ENCODE data around the gene CELF5. TPM values are rescaled to one million over a fixed set of nuclear protein-coding genes. Genes with fewer than 3 reads are reported as not detected.
"Not testable (repeated sequence)": the region's sequence is repeated elsewhere in the genome, so short reads cannot be mapped to it uniquely, and the experiment has no call there.

Gene CELF5
- total and polyA plus RNA-seq, 2 experiments from 2014 or later, result 5.6 to 10.6 TPM

DNA sequence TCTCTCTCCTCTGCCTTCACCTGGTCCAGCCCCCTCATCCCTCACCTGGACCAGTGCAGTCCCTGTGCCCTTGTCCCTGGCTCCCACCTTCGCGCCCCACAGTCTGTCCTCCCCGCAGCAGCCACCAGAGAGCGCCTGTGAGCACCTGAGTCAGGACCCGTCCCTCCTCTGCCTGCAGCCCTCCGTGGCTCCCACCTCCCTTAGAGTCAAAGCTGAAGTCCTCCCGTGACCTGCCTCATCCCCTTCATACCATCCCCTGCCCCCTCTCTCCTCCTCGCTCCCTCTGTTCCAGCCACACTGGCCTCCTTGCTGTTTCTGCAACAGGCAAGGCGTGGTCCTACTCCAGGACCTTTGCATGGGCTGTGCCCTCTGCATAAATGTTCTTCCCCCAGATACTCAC is 10.3 kb downstream of the CELF5 start:
- Histone ChIP-seq H3F3A (replicated peaks; ENCODE audit: low read depth) (no peaks in the 10 kb centered on the region), H3K4me3 (no peak overlapping the region), H3K36me3 (ENCODE audit: insufficient read depth) (no peaks in the 10 kb centered on the region), H3K27ac (ENCODE audit: low read depth) (no peak overlapping the region), H3K4me1 (ENCODE audit: insufficient read depth) (no peaks in the 10 kb centered on the region), H3K27me3 (ENCODE audit: insufficient read depth) (no peaks in the 10 kb centered on the region), H3K9me2 (ENCODE audit: insufficient read depth) (0 out of 2 replicates have a peak, but pooled peaks cover 5% of the 10 kb centered on the region), H3K4me2 (no peak overlapping the region), H4K20me1 (replicated peaks; ENCODE audit: insufficient read depth) (peaks cover 3% of the 10 kb centered on the region; the same call in 1 of the 2 replicates), H2AFZ (no peak overlapping the region), H3K79me2 (replicated peaks; ENCODE audit: insufficient read depth) (no peaks in the 10 kb centered on the region)
- DNase-seq (ENCODE audit: low spot score), result peak; percentile 68
- peak; percentile 87 for ATAC-seq
- peaks cover 16% of the 10 kb centered on the region for H3K27me3 Mint-ChIP-seq (ENCODE audit: insufficient read depth, low read depth, poor library complexity)
- no peak overlapping the region for H3K27ac Mint-ChIP-seq
- peaks cover 3% of the 10 kb centered on the region; the same call in 1 of the 3 replicates for H3K9me3 Mint-ChIP-seq
- TF ChIP-seq, protein P1, sequence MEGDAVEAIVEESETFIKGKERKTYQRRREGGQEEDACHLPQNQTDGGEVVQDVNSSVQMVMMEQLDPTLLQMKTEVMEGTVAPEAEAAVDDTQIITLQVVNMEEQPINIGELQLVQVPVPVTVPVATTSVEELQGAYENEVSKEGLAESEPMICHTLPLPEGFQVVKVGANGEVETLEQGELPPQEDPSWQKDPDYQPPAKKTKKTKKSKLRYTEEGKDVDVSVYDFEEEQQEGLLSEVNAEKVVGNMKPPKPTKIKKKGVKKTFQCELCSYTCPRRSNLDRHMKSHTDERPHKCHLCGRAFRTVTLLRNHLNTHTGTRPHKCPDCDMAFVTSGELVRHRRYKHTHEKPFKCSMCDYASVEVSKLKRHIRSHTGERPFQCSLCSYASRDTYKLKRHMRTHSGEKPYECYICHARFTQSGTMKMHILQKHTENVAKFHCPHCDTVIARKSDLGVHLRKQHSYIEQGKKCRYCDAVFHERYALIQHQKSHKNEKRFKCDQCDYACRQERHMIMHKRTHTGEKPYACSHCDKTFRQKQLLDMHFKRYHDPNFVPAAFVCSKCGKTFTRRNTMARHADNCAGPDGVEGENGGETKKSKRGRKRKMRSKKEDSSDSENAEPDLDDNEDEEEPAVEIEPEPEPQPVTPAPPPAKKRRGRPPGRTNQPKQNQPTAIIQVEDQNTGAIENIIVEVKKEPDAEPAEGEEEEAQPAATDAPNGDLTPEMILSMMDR (conservative IDR thresholded peaks at IDR 0.05; ENCODE audit: low read depth in 2 of 2), result peak; percentile 70 to 79
- TF ChIP-seq ZNF331 (CRISPR knock-in tag; IDR thresholded peaks at IDR 0.05; ENCODE audit: low read depth), result no peak
- H3K36me3 Mint-ChIP-seq (ENCODE audit: low read depth), result peaks cover 4% of the 10 kb centered on the region; the same call in 1 of the 3 replicates
- H3K4me3 Mint-ChIP-seq, result no peak overlapping the region; the same call in 2 of the 3 replicates
- H3K4me1 Mint-ChIP-seq, result peaks cover 2% of the 10 kb centered on the region; the same call in 1 of the 3 replicates

DNA sequence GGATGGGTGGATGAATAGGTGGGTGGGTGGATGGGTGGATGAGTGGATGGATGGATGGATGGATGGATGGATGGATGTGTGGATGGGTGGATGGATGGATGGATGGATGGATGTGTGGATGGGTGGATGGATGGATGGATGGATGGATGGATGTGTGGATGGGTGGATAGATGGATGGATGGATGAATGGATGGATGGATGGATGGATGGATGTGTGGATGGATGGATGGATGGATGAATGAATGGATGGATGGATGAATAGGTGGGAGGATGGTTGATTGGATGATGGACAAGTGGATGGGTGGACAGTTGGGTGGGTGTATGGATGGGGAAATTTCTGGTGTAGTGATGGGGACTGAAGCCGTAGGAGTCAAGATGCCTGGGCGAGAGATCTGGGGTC is 11.1 kb downstream of the CELF5 start:
- H3K4me3 ChIP-seq; ATAC-seq; H4K20me1 ChIP-seq (replicated peaks; ENCODE audit: insufficient read depth); H3K9me3 Mint-ChIP-seq; H3K9me2 ChIP-seq (ENCODE audit: insufficient read depth); H3K36me3 Mint-ChIP-seq (ENCODE audit: low read depth); H2AFZ ChIP-seq; H3F3A ChIP-seq (replicated peaks; ENCODE audit: low read depth); H3K27me3 ChIP-seq (ENCODE audit: insufficient read depth); H3K27ac Mint-ChIP-seq; H3K4me2 ChIP-seq; DNase-seq (ENCODE audit: low spot score); H3K79me2 ChIP-seq (replicated peaks; ENCODE audit: insufficient read depth); H3K4me3 Mint-ChIP-seq; H3K27ac ChIP-seq (ENCODE audit: low read depth); H3K4me1 Mint-ChIP-seq; H3K4me1 ChIP-seq (ENCODE audit: insufficient read depth); H3K36me3 ChIP-seq (ENCODE audit: insufficient read depth): not testable (repeated sequence)
- peaks cover 16% of the 10 kb centered on the region for H3K27me3 Mint-ChIP-seq (ENCODE audit: insufficient read depth, low read depth, poor library complexity)

DNA sequence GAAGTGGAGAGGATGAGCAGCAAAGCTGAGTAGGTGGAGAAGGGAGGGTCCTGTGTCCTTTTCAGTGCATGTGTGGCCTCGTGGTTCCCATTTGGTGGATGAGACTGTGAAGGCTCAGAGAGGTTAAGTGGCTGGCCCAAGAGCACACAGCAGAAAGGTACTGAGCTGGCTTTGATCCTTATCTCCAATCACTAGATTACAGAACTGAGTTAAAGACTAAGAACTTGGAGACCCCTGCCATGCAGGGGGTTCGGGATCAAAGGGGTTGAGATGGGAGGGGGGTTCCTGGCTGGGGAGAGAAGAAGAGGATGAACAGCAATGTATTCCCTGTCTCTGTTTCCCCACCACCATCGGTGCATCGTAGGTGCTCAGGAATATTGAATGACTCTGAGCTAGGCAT is 11.8 kb downstream of the CELF5 start:
- H3K4me1 ChIP-seq (ENCODE audit: insufficient read depth), result no peaks in the 10 kb centered on the region
- no peak overlapping the region for H2AFZ ChIP-seq
- no peak for DNase-seq (ENCODE audit: low spot score)
- Mint-ChIP-seq H3K27me3 (ENCODE audit: insufficient read depth, low read depth, poor library complexity) (peaks cover 18% of the 10 kb centered on the region), H3K36me3 (ENCODE audit: low read depth) (peaks cover 4% of the 10 kb centered on the region; the same call in 1 of the 3 replicates), H3K4me1 (peaks cover 2% of the 10 kb centered on the region; the same call in 1 of the 3 replicates), H3K4me3 (no peak overlapping the region; the same call in 2 of the 3 replicates), H3K27ac (no peak overlapping the region), H3K9me3 (peaks cover 3% of the 10 kb centered on the region; the same call in 1 of the 3 replicates)
- no peaks in the 10 kb centered on the region for H3K36me3 ChIP-seq (ENCODE audit: insufficient read depth)
- H3K27ac ChIP-seq (ENCODE audit: low read depth), result no peak overlapping the region
- H3F3A ChIP-seq (replicated peaks; ENCODE audit: low read depth), result no peaks in the 10 kb centered on the region
- H3K9me2 ChIP-seq (ENCODE audit: insufficient read depth), result no peaks in the 10 kb centered on the region
- no peaks in the 10 kb centered on the region; the same call in 1 of the 2 replicates for H4K20me1 ChIP-seq (replicated peaks; ENCODE audit: insufficient read depth)
- H3K27me3 ChIP-seq (ENCODE audit: insufficient read depth), result no peaks in the 10 kb centered on the region
- no peak overlapping the region for H3K4me3 ChIP-seq
- H3K4me2 ChIP-seq, result no peak overlapping the region
- no peak for ATAC-seq
- no peaks in the 10 kb centered on the region for H3K79me2 ChIP-seq (replicated peaks; ENCODE audit: insufficient read depth)
- TF ChIP-seq JUNB (IDR thresholded peaks at IDR 0.05; ENCODE audit: unreplicated experiment), result no peak
- TF ChIP-seq, protein P2, sequence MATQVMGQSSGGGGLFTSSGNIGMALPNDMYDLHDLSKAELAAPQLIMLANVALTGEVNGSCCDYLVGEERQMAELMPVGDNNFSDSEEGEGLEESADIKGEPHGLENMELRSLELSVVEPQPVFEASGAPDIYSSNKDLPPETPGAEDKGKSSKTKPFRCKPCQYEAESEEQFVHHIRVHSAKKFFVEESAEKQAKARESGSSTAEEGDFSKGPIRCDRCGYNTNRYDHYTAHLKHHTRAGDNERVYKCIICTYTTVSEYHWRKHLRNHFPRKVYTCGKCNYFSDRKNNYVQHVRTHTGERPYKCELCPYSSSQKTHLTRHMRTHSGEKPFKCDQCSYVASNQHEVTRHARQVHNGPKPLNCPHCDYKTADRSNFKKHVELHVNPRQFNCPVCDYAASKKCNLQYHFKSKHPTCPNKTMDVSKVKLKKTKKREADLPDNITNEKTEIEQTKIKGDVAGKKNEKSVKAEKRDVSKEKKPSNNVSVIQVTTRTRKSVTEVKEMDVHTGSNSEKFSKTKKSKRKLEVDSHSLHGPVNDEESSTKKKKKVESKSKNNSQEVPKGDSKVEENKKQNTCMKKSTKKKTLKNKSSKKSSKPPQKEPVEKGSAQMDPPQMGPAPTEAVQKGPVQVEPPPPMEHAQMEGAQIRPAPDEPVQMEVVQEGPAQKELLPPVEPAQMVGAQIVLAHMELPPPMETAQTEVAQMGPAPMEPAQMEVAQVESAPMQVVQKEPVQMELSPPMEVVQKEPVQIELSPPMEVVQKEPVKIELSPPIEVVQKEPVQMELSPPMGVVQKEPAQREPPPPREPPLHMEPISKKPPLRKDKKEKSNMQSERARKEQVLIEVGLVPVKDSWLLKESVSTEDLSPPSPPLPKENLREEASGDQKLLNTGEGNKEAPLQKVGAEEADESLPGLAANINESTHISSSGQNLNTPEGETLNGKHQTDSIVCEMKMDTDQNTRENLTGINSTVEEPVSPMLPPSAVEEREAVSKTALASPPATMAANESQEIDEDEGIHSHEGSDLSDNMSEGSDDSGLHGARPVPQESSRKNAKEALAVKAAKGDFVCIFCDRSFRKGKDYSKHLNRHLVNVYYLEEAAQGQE (IDR thresholded peaks at IDR 0.05; ENCODE audit: unreplicated experiment), result no peak
- no peak for TF ChIP-seq ZNF331 (CRISPR knock-in tag; IDR thresholded peaks at IDR 0.05; ENCODE audit: low read depth)
- TF ChIP-seq, protein P1 (conservative IDR thresholded peaks at IDR 0.05; ENCODE audit: low read depth in 2 of 2), result no peak

Measured in GM23338 (cell line).